OCI-LY1 (cell line): Measurements from ENCODE around the gene PDZD11.

Experiments
- H2AFZ ChIP-seq: fragments of 200-600 bp; sonication (generic), shearing (Covaris generic); 2 replicates; pipeline ENCODE4 v1.6.0; 2014; ENCODE audit warnings: antibody characterized with exemption, mild to moderate bottlenecking, low read length
- H3F3A ChIP-seq: fragments of 200-600 bp; sonication (generic), shearing (Covaris generic); 2 replicates; pipeline ENCODE4 v1.6.0; 2014; ENCODE audit warnings: mild to moderate bottlenecking, antibody characterized with exemption, low read length, moderate library complexity; ENCODE audit not compliant: insufficient read depth
- H3K27ac ChIP-seq: fragments of 200-600 bp; sonication (generic); 2 replicates; pipeline ENCODE4 v1.5.1; 2014; ENCODE audit warnings: low read length, mixed run types, mild to moderate bottlenecking, low read depth; ENCODE audit not compliant: poor library complexity, severe bottlenecking
- H3K27me3 ChIP-seq: fragments of 200-600 bp; sonication (generic); 2 replicates; pipeline ENCODE4 v1.6.0; 2014; ENCODE audit warnings: antibody characterized with exemption, mild to moderate bottlenecking, low read length, moderate library complexity; ENCODE audit not compliant: insufficient read depth
- H3K36me3 ChIP-seq: fragments of 200-600 bp; sonication (generic); 2 replicates; pipeline ENCODE4 v1.6.1; 2014; ENCODE audit warnings: mild to moderate bottlenecking, antibody characterized with exemption, low read length, moderate library complexity, mixed read lengths; ENCODE audit not compliant: insufficient read depth
- H3K4me1 ChIP-seq: fragments of 200-600 bp; sonication (generic); 2 replicates; pipeline ENCODE4 v1.5.1; 2014; ENCODE audit warnings: mild to moderate bottlenecking, low read length, moderate library complexity; ENCODE audit not compliant: insufficient read depth, severe bottlenecking
- H3K4me2 ChIP-seq: fragments of 200-600 bp; sonication (generic), shearing (Covaris generic); 2 replicates; pipeline ENCODE4 v1.6.1; 2014; ENCODE audit warnings: low read length
- H3K4me3 ChIP-seq: fragments of 200-600 bp; sonication (generic); 2 replicates; pipeline ENCODE4 v1.5.1; 2014; ENCODE audit warnings: low read length, low read depth, mild to moderate bottlenecking, mixed read lengths; ENCODE audit not compliant: poor library complexity, severe bottlenecking
- H3K79me2 ChIP-seq: fragments of 200-600 bp; shearing (Covaris generic); 2 replicates; pipeline ENCODE4 v1.6.1; 2016; ENCODE audit warnings: mixed run types, low read length, mixed read lengths; ENCODE audit not compliant: insufficient read depth
- H3K9ac ChIP-seq: fragments of 200-600 bp; sonication (generic), shearing (Covaris generic); 2 replicates; pipeline ENCODE4 v1.6.1; 2014; ENCODE audit warnings: mild to moderate bottlenecking, low read length, mixed read lengths
- H3K9me2 ChIP-seq: fragments of 200-600 bp; sonication (generic), shearing (Covaris generic); 2 replicates; pipeline ENCODE4 v1.6.1; 2014; ENCODE audit warnings: low read depth, mild to moderate bottlenecking, low read length, mixed read lengths
- H3K9me3 ChIP-seq: fragments of 200-600 bp; shearing (Covaris generic); 2 replicates; pipeline ENCODE4 v1.6.1; 2014; ENCODE audit warnings: low read length, mixed read lengths
- H4K20me1 ChIP-seq: fragments of 200-600 bp; sonication (generic), shearing (Covaris generic); 2 replicates; pipeline ENCODE4 v1.6.0; 2016; ENCODE audit warnings: mild to moderate bottlenecking, low read length; ENCODE audit not compliant: insufficient read depth
- EZH2 ChIP-seq: fragments of 200-600 bp; sonication (generic), shearing (Covaris generic); IDR thresholded peaks from 2 replicates; pipeline ENCODE4 v1.8.0; 2017; ENCODE audit warnings: borderline replicate concordance, mixed run types, mild to moderate bottlenecking, antibody characterized with exemption, low read length, moderate library complexity, mixed read lengths
- TF ChIP-seq, protein P1 (sequence below): fragments of 200-600 bp; sonication (generic), shearing (Covaris generic); IDR thresholded peaks from 2 replicates; pipeline ENCODE4 v1.5.1; 2017; ENCODE audit warnings: mild to moderate bottlenecking, antibody characterized with exemption, low read length, moderate library complexity, mixed read lengths

Gene PDZD11

DNA sequence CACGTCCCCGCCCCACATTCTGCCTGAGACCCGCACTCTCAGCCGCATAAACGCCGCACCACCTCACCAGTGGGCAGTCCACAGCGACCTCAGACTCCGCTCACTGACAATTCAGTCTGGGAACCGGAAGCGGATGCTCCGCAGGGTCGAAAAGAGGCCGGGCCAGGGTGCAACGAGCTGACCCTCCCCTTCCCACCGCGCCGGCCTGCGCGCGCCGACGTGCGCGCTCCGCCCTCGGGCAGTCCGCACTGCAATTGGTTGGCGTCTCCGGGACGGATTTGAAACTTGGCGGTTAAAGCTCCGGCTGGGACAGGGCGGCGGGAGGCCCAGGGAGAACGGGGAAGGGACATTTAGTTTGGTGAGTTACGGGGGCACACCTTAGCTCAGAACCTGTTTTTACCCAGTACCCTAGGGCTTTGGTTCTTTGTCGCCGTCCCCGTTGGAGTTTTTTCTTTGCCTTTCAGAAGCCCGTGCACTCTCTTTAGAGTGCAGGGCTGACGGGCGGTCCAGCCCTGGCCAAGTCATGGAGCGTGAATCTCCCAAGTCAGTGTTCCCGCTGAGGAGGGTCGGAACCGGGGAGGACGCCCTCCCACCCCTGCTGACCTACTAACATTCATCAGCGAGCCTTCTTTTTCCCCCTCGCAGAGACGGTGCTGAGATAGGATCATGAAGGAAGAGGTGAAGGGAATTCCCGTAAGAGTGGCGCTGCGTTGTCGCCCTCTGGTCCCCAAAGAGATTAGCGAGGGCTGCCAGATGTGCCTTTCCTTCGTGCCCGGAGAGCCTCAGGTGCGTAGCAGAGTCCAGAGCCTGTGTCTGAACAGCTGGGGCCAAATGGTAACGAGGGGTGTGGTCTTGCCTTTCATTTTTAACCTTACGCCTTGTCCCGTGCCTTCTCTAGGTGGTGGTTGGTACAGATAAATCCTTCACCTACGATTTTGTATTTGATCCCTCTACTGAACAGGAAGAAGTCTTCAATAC lies at the start of gene PDZD11, which contains the start of gene KIF4A:
Gene PDZD11, minus strand, starts transcription at position 135 of the 978 bp plus-strand sequence. CDS start 586 bp downstream, outside the sequence.
Gene KIF4A, plus strand, starts transcription at position 312 of the 978 bp plus-strand sequence. Its CDS starts 355 bp downstream, at position 667.
- no peaks in the 10 kb centered on the region for H4K20me1 ChIP-seq
- H3K79me2 ChIP-seq: peaks cover 19% of the 10 kb centered on the region

DNA sequence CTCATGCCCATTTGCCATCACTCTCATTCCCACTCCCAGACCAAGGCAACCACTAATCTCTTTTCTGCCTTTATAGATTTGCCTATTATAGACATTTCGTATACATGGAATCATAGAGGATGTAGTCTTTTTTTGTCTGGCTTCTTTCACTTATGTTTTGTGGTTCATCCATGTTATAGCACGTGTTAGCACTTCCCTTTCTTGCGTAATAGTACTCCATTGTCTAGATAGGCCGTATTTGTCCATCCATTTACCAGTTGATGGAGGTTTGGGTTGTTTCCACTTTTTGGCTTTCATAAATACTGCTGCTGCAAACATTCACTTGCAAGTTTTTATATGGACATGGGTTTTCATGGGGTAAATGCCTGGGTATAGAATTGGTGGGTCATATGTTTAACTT lies 48.6 kb upstream of the PDZD11 start:
- no peak overlapping the region for H3K4me3 ChIP-seq
- no peaks in the 10 kb centered on the region for H3K9me3 ChIP-seq
- TF ChIP-seq, protein P1, sequence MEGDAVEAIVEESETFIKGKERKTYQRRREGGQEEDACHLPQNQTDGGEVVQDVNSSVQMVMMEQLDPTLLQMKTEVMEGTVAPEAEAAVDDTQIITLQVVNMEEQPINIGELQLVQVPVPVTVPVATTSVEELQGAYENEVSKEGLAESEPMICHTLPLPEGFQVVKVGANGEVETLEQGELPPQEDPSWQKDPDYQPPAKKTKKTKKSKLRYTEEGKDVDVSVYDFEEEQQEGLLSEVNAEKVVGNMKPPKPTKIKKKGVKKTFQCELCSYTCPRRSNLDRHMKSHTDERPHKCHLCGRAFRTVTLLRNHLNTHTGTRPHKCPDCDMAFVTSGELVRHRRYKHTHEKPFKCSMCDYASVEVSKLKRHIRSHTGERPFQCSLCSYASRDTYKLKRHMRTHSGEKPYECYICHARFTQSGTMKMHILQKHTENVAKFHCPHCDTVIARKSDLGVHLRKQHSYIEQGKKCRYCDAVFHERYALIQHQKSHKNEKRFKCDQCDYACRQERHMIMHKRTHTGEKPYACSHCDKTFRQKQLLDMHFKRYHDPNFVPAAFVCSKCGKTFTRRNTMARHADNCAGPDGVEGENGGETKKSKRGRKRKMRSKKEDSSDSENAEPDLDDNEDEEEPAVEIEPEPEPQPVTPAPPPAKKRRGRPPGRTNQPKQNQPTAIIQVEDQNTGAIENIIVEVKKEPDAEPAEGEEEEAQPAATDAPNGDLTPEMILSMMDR: no peak
- no peak overlapping the region for H3K9ac ChIP-seq
- H3K79me2 ChIP-seq: no peaks in the 10 kb centered on the region
- no peak overlapping the region for H3K27ac ChIP-seq
- H3K4me2 ChIP-seq: no peak overlapping the region
- no peaks in the 10 kb centered on the region for H3K4me1 ChIP-seq
- no peaks in the 10 kb centered on the region for H3K27me3 ChIP-seq
- H4K20me1 ChIP-seq: no peaks in the 10 kb centered on the region
- peaks cover 40% of the 10 kb centered on the region for H3K36me3 ChIP-seq
- no peaks in the 10 kb centered on the region for H3K9me2 ChIP-seq
- H2AFZ ChIP-seq: no peak overlapping the region
- no peaks in the 10 kb centered on the region for H3F3A ChIP-seq

More for the DNA sequence above, at the start of gene PDZD11, which contains the start of gene KIF4A:
- H3K4me3 ChIP-seq: peak within 1 kb of the TSS; percentile 94
- H3K4me2 ChIP-seq: peak within 1 kb of the TSS; percentile 85
- no peaks in the 10 kb centered on the region for H3K27me3 ChIP-seq
- H3F3A ChIP-seq: no peaks in the 10 kb centered on the region
- H3K27ac ChIP-seq: peak within 1 kb of the TSS; percentile 76
- peaks cover 34% of the 10 kb centered on the region for H3K36me3 ChIP-seq
- no peaks in the 10 kb centered on the region for H3K9me2 ChIP-seq
- no peaks in the 10 kb centered on the region for H3K9me3 ChIP-seq
- no peak within 1 kb of the TSS; the same call in 1 of the 2 replicates for H2AFZ ChIP-seq
- TF ChIP-seq EZH2: no peak
- TF ChIP-seq, protein P1: no peak
- H3K4me1 ChIP-seq: peaks cover 28% of the 10 kb centered on the region
- peak within 1 kb of the TSS; percentile 87 for H3K9ac ChIP-seq

GRCh38 chrX:70336767-70337166 lies 47.0 kb upstream of the PDZD11 start:
- peaks cover 35% of the 10 kb centered on the region for H3K36me3 ChIP-seq
- no peak overlapping the region for H3K27ac ChIP-seq
- H3K9me3 ChIP-seq: no peaks in the 10 kb centered on the region
- no peak overlapping the region for H2AFZ ChIP-seq
- H3K27me3 ChIP-seq: no peaks in the 10 kb centered on the region
- H3K4me2 ChIP-seq: no peak overlapping the region
- H3F3A ChIP-seq: no peaks in the 10 kb centered on the region
- H3K9me2 ChIP-seq: no peaks in the 10 kb centered on the region
- no peaks in the 10 kb centered on the region for H4K20me1 ChIP-seq
- TF ChIP-seq, protein P1: no peak
- no peak for TF ChIP-seq EZH2
- no peaks in the 10 kb centered on the region for H3K79me2 ChIP-seq
- H3K4me1 ChIP-seq: no peaks in the 10 kb centered on the region
- H3K9ac ChIP-seq: no peak overlapping the region
- H3K4me3 ChIP-seq: no peak overlapping the region
